Activated T-cell treated with anti-CD3 and anti-CD28 coated beads, Interleukin-2, amount 50 U/mL, for 4 hours (primary cell): ENCODE measurements around the gene FCER1G. TPM values are rescaled to one million over a fixed set of nuclear protein-coding genes. Genes with fewer than 3 reads are reported as not detected.
A peak's percentile ranks its signal among the peaks of the same experiment; 100 is the strongest.

ENCODE experiments used
- ATAC-seq, 2 donors: fragments of 200-7000 bp; cut with Tn5 transposase; one replicate each; pipeline ENCODE4 v1.10.0; 2021
- DNase-seq: peaks from one replicate; pipeline ENCODE4 v3.0.0-alpha.2; 2020
- H3K27me3 Mint-ChIP-seq: one replicate; pipeline ENCODE4 v1.8.0; 2021; ENCODE audit warnings: low read depth, mixed read lengths
- H3K36me3 Mint-ChIP-seq: one replicate; pipeline ENCODE4 v1.8.0; 2022; ENCODE audit warnings: mixed read lengths; ENCODE audit not compliant: insufficient read depth
- H3K4me1 Mint-ChIP-seq: one replicate; pipeline ENCODE4 v1.8.0; 2021; ENCODE audit warnings: low read depth, mixed read lengths
- H3K4me3 Mint-ChIP-seq: one replicate; pipeline ENCODE4 v1.8.0; 2021; ENCODE audit warnings: mild to moderate bottlenecking, moderate library complexity, mixed read lengths
- H3K9me3 Mint-ChIP-seq: one replicate; pipeline ENCODE4 v1.8.0; 2021; ENCODE audit warnings: mixed read lengths
- total RNA-seq, 3 donors: library from RNA; stranded (reverse); gene quantifications; one replicate each; pipeline ENCODE4 v1.2.1, GENCODE V29; 2021

FCER1G gene
- total RNA-seq, 3 donors from 2014 or later: 0.83 to 1.4 TPM; not detected in 1

DNA sequence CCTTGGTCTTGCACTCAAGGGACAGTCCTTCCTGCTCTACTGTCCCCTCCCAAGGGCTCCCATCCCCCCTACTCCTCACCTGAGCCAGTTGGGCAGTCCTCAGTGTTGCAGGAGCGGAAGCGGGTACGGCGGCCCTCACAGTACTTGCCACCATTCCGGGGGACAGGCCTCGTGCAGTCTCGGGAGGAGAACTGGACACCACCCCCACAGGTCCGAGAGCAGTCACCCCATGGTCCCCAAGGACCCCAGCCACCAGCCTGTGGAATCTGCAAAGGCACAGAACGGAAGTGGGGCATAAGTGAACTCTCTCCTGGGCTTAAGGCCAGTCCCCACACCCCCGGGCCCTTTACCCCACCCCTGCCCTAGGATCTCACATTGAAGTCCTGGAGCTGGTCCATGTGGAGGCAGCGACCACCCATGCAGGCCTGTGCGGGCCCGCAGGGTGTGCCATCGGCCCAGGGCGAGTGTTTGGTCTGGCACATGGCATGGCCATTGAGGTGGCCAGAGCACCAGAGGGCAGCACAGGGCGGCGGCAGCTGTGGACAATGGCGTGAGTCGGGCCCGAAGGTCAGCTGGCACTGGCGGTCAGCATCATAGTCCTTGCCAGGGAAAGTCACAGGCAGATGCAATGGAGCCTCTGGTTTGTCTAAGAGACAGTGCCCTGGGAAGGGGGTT, 21.4 kb upstream of the FCER1G start:
- ATAC-seq: no peak
- Mint-ChIP-seq H3K4me3 (no peak overlapping the region), H3K4me1 (peaks cover 30% of the 10 kb centered on the region), H3K9me3 (no peaks in the 10 kb centered on the region), H3K36me3 (no peaks in the 10 kb centered on the region), H3K27me3 (no peaks in the 10 kb centered on the region)
- DNase-seq: no peak

DNA sequence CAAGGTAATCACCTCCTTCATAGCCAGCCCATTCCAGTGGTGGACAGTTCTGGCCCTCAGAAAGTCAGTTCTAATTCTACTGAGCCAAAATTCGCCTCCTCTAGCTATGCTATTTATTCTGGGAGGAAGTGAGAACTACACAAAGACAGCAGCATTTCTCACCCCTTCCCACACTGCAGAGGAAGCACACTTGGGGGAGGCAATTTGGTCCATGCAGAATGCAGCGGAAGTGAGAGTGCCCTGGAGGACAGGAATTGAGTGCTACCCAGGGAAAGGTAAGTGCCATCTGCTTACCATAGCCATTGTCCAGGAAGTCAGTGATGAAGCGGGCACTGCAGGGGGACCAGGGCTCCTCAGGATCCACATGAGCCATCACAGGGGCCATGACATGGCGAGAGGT, 19.9 kb upstream of the FCER1G start:
- no peak for ATAC-seq
- H3K36me3 Mint-ChIP-seq: no peaks in the 10 kb centered on the region
- peaks cover 31% of the 10 kb centered on the region for H3K4me1 Mint-ChIP-seq
- H3K9me3 Mint-ChIP-seq: no peaks in the 10 kb centered on the region
- no peak overlapping the region for H3K4me3 Mint-ChIP-seq
- H3K27me3 Mint-ChIP-seq: no peaks in the 10 kb centered on the region
- DNase-seq: no peak

DNA sequence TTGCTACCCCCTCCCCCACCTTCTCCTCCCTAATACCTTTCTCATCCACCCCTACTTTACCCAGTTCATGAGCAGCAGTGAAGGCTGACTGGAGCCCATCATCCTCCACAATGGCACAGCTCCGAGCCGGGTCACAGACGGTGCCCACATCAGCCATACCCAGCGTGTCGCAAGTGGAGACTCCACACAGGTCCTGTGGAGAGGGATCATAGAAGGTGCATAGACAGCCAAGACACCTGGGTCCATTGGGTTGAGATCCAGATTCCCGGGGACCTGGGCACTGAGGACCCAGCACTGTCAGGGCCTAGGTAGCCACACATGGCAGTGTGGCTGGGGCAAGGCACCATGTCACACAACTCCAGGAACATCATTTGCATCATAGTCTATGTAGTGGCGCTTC, 19.0 kb upstream of the FCER1G start:
- Mint-ChIP-seq H3K9me3 (no peaks in the 10 kb centered on the region), H3K4me1 (peaks cover 40% of the 10 kb centered on the region), H3K4me3 (no peak overlapping the region), H3K36me3 (no peaks in the 10 kb centered on the region), H3K27me3 (no peaks in the 10 kb centered on the region)
- ATAC-seq (no peak), DNase-seq (no peak)

DNA sequence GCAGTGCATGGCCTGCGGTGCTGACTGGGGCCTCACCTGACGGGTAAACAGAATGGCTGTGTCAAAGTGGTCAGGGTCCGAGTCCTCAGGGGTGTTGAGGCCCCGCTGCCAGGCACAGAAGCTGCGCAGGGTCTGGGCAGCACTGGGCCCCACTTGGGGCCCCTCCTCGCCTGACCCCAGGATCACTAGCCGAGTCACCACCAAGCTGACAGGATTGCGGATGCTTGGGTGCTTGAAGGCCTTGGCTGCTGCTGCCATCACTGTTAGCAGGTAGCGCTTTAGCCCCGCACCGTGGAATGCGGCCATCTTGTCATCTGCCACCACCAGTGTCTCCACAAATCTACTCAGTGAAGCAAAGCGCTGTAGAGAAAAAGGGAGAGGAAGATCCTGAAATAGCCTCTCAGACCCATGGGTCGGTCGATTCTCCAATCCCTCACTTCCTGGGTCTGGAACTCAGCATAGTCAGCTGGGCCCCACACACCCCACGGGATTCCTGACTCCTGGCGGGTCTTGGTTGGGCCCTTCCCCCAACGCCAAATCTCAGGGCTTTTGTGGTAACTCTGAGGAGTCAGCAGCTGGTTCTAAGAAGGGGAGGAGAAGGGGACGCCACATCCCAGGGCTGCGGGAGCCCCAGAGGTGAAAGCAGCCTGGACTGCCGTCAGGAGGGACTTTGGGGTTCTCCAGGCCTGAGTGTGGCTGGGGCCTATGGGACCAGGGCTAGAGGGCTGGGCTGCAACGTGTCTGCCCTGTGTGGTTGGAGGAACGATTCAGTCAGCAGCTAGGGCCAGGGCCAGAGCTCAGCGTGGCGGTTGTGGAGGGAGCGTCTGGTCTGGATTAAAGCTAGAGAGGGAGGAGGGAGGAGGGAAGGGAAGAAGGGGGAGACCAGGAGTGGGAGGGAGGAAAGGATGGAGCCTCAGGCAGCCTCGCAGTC, 18.3 kb upstream of the FCER1G start:
- DNase-seq: no peak
- no peaks in the 10 kb centered on the region for H3K9me3 Mint-ChIP-seq
- H3K4me3 Mint-ChIP-seq: no peak overlapping the region
- no peaks in the 10 kb centered on the region for H3K27me3 Mint-ChIP-seq
- ATAC-seq: no peak
- H3K4me1 Mint-ChIP-seq: peaks cover 47% of the 10 kb centered on the region
- no peaks in the 10 kb centered on the region for H3K36me3 Mint-ChIP-seq

DNA sequence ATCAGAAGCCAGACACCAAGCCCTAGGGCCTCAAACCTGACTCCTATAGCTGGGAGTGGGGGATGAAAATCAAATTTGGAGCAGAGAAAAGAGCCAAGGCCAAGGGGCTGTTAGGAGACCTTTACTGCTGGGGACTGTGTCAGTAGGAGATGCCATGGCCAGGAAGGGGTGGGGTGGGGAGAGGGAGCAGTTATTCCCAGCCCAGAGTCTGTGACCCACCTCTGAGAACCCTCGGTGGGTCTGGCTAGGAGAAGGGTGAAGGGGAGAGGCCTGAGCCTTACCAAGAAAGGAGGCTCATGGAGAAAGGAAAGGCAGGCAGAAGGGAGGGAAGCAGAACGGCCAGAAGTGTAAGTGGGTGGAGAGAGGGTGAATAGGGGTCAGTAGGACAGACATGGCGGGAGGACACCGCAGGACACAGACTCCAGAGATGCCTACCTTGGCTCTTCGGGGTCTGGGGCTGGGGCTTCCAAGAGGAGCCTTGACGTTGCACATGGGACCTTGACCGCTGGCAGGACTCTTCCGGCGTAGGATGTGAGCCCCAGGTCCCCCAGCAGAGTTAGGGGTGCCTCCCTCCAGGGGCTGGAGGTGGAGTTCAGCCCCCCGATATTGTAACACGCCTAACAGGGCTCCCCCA, 17.4 kb upstream of the FCER1G start:
- H3K4me3 Mint-ChIP-seq: no peak overlapping the region
- no peaks in the 10 kb centered on the region for H3K9me3 Mint-ChIP-seq
- ATAC-seq: no peak
- H3K27me3 Mint-ChIP-seq: no peaks in the 10 kb centered on the region
- peaks cover 47% of the 10 kb centered on the region for H3K4me1 Mint-ChIP-seq
- no peak for DNase-seq
- no peaks in the 10 kb centered on the region for H3K36me3 Mint-ChIP-seq

DNA sequence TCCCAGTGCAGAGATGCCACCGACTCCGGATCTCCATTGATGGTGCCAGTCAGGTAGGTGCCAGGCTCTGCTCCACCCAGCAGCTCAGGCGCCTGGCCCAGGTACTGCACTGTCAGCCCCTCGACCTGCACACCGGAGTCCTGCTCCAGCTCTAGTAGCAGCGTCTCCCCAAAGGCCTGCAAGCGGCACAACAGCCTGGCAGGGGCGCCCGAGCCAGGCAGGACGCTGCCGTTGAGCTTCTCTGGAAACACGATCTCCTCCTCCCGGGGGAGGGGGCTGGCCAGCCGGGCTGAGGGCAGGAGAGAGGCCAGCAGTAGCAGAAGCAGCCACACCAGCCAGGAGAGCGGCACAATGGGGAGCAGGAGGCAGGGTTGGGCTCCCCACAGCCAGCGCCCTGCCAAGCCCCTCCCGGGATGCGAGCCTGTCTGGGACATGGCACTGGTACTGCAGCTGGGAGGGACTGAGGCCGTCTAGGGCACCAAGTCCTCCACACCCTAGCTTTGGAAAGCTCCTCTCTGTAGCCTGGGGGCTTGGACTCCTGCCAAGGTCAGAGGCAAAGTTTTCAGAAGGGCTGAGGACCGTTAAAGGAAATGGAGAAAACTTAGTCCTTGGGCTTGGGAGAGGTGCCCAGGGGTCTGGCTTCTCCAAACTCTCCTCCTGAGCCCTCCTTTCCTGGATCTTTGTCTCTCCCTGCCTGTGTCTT, 16.8 kb upstream of the FCER1G start:
- ATAC-seq (no peak), DNase-seq (no peak)
- H3K9me3 Mint-ChIP-seq: no peaks in the 10 kb centered on the region
- peaks cover 49% of the 10 kb centered on the region for H3K4me1 Mint-ChIP-seq
- H3K4me3 Mint-ChIP-seq: no peak overlapping the region
- no peaks in the 10 kb centered on the region for H3K36me3 Mint-ChIP-seq
- no peaks in the 10 kb centered on the region for H3K27me3 Mint-ChIP-seq

DNA sequence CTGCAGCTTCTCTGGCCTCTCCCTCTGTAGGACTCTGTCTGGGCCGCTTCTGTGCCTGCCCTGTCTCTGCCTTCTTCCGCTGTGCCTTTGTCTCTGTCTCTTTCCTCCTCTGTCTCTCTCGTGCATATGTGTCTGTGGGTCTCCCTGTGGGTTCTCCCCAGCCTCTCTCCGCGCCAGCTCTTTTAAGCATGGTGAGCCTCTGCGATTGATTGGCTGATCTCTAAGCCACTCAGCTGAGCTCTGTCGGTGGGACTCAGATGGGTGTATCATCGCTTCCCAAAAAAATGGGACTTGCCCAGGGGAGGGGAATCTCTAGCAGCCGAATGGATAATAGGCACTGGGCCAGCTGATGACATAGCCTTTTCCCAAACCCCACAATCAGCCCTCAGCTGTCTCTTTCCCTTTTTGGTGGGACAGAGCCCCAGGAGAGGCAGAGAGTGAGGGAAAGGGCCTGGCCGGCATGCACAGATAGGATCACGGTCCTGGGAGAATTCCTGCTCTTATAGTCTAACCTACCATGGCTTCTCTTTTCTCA, 16.1 kb upstream of the FCER1G start, which contains the start of gene ADAMTS4:
ADAMTS4 (minus strand) TSS at position 158 of the 535 bp plus-strand sequence. CDS start 427 bp downstream, outside the sequence.
- DNase-seq: no peak
- H3K36me3 Mint-ChIP-seq: peaks cover under 1% of the 10 kb centered on the region
- H3K4me1 Mint-ChIP-seq: peaks cover 56% of the 10 kb centered on the region
- H3K9me3 Mint-ChIP-seq: no peaks in the 10 kb centered on the region
- H3K27me3 Mint-ChIP-seq: no peaks in the 10 kb centered on the region
- no peak for ATAC-seq
- H3K4me3 Mint-ChIP-seq: peak within 1 kb of the TSS; percentile 6

DNA sequence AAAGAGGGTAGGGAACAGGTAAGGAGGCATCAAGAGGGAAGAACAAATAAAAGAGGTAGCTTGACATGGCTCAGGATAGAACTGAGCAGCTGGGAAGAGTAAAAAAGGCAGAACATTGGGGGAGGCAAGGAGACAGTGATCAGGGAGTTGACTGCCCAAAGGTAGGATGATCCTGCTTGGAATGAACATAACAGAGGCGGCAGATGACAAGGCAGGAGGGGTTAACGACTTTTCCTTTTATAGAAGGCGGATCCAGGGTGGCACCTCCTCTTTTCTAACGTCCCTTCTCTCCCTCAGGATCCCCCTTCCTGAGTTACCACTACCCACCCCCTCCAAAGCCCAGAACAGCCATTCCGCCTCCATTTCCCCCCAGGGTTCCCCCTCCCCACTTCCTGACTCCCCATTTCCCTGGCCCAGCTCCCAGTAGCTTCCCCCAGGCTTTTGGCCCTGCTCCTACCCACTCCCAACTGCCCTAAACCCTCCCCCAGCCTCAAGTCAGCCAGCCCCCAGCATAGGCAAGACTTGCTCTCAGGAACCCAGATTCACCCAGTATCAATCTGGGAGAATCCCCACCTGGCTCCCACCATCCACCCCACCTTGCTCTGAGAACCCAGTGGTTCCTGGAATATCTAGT, 15.5 kb upstream of the FCER1G start:
- ATAC-seq: no peak
- no peaks in the 10 kb centered on the region for H3K9me3 Mint-ChIP-seq
- peak overlapping the region; percentile 6 for H3K4me3 Mint-ChIP-seq
- peaks cover 6% of the 10 kb centered on the region for H3K36me3 Mint-ChIP-seq
- peaks cover 60% of the 10 kb centered on the region for H3K4me1 Mint-ChIP-seq
- no peak for DNase-seq
- H3K27me3 Mint-ChIP-seq: no peaks in the 10 kb centered on the region

DNA sequence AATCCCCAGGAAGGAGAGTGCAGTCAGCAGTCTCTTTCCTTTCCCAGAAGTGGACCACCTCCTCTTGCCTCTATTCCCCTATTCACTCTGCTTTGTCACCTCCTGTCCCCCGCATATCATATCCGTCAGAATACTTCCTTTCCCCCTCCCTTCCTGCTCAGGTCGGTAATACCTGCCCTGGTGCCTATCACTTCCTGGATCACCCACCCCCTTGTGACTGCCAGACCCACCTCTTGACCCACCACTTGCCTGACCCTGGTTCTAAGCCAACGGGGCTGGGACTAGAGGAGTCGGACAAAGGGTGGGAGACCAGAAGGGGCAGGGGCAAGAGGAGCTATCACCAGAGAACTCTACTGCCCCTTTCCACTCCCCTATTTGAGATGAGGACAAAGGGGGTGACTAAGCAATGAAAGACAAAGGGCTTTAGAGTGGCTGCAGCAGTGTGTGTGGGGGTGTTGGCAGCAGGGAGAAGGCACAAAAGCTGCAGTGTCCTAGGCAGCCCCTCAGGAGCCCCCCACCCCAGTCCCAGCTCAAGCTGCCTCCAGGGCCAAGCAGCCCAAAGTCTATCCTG, 14.6 kb upstream of the FCER1G start:
- no peak for ATAC-seq
- peaks cover 9% of the 10 kb centered on the region for H3K36me3 Mint-ChIP-seq

DNA sequence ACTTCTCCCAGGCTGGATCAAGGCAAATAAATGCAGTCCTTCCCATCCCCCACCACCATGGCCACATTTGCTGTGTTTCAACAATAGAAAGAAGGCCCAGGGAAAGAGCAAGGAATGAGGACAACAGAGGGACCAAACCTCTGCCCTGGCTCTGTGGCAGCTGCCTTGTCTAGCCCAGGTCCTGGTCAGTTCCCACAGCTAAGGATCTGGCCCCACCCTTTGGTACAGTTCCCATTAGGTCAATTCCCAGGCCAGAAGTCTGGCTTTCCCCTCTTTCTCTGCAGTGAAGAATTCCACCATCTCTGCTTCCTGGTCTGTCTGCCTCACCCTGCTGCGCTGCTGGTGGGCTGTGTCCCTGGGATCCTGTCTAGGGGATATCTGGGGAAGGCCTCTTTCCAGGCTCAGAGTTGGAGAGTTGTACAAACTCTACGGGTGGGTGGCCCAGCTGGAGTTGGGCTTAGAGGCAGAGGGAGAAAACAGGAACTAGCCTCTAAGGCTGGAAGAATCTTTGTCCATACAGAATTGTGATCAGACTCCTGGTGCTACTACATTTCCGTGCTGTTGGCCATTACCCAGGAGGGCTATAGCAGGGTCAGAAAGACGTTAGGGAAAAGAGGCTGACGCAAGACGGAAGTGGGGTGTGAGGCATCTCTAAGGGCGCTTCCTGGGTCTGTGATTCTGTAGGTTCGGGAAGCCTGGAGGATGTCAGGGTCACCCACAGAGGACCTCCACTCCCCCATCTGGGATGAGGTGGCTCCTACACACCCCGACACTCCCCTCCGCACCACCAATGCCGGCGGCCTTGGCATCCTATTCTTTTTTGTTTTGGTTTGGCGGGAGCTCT, 13.9 kb upstream of the FCER1G start:
- Mint-ChIP-seq H3K4me1 (peaks cover 62% of the 10 kb centered on the region), H3K27me3 (no peaks in the 10 kb centered on the region), H3K9me3 (no peaks in the 10 kb centered on the region), H3K36me3 (peaks cover 13% of the 10 kb centered on the region), H3K4me3 (peak overlapping the region; percentile 94)
- ATAC-seq (no peak), DNase-seq (no peak)

More for the DNA sequence above, 14.6 kb upstream of the FCER1G start:
- peaks cover 60% of the 10 kb centered on the region for H3K4me1 Mint-ChIP-seq
- H3K27me3 Mint-ChIP-seq: no peaks in the 10 kb centered on the region
- H3K4me3 Mint-ChIP-seq: peak overlapping the region; percentile 51
- H3K9me3 Mint-ChIP-seq: no peaks in the 10 kb centered on the region
- no peak for DNase-seq

DNA sequence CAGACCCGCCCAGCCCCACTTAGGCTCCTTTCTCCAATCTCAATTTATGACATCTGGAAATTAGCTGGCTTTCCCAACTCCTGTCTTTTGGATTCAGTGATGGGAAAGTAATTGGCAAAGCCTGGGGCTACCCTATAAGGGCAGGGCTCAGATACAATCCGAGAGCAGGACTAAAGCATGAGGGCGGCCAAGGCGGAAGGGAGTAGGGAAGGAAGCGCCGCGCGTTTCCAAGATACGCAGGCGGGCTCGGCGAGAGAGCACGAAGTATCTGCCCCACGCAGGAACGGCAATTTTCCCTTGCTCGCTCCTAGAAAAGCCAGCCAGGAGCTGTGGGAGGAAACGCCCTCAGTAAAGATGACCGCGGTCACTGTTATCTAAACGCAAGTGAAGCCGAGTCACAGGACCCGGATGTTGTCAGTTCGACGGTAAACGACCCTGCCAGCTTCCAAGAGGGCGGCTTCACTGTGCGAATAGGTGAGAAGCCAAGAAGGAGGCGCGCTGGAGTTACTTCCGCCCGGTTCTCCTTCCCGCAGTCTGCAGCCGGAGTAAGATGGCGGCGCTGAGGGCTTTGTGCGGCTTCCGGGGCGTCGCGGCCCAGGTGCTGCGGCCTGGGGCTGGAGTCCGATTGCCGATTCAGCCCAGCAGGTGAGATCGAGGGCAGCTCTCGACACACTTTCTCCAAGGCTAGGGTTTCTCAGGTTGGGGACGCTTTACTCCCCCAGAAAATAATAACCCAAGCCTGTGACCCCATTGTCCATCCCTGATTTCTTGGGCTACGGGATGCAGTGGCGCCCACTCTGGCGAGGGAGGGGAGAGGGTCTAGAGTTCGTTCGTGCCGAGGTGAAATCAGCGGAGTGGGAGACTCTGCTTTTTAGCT, 13.0 kb upstream of the FCER1G start, which contains the start of gene NDUFS2:
NDUFS2 (plus strand) TSS at position 532 of the 877 bp plus-strand sequence; CDS start at position 551, 19 bp downstream.
- peak; percentile 93 for DNase-seq

More for the DNA sequence above, 13.0 kb upstream of the FCER1G start, which contains the start of gene NDUFS2:
- Mint-ChIP-seq H3K36me3 (peaks cover 18% of the 10 kb centered on the region), H3K4me3 (peak within 1 kb of the TSS; percentile 94), H3K9me3 (no peaks in the 10 kb centered on the region), H3K4me1 (peaks cover 65% of the 10 kb centered on the region), H3K27me3 (no peaks in the 10 kb centered on the region)
- ATAC-seq: peak; percentile 99
